Neural cell (in vitro differentiated cells): ENCODE data around the gene PANK2. TPM values are rescaled to one million over a fixed set of nuclear protein-coding genes. Genes with fewer than 3 reads are reported as not detected.

ENCODE experiments used
- H2AFZ ChIP-seq: fragments of 200-600, 300-800 bp; sonication (generic), shearing (Covaris generic); 2 replicates; pipeline ENCODE4 v1.6.0; 2014; ENCODE audit warnings: low read depth, mild to moderate bottlenecking, antibody characterized with exemption, low read length, moderate library complexity
- H3F3A ChIP-seq: fragments of 200-600 bp; shearing (Covaris generic); 2 replicates; pipeline ENCODE4 v1.6.1; 2016; ENCODE audit warnings: mild to moderate bottlenecking, moderate library complexity, mixed read lengths, antibody characterized with exemption, low read length; ENCODE audit not compliant: insufficient read depth, poor library complexity, severe bottlenecking
- H3K27ac ChIP-seq: fragments of 200-600, 300-800 bp; sonication (generic), shearing (Covaris generic); 2 replicates; pipeline ENCODE4 v1.5.1; 2014; ENCODE audit warnings: mild to moderate bottlenecking, low read length, moderate library complexity
- H3K27me3 ChIP-seq: fragments of 300-800, 200-600 bp; sonication (generic), shearing (Covaris generic); 2 replicates; pipeline ENCODE4 v1.6.0; 2014; ENCODE audit warnings: mild to moderate bottlenecking, low read depth, low read length, moderate library complexity; ENCODE audit not compliant: insufficient read depth
- H3K36me3 ChIP-seq: fragments of 300-800, 200-600 bp; sonication (generic), shearing (Covaris generic); 2 replicates; pipeline ENCODE4 v1.5.1; 2014; ENCODE audit warnings: mild to moderate bottlenecking, antibody characterized with exemption, low read length, moderate library complexity; ENCODE audit not compliant: insufficient read depth
- H3K4me2 ChIP-seq: fragments of 300-800, 200-600 bp; sonication (generic), shearing (Covaris generic); 2 replicates; pipeline ENCODE4 v1.6.0; 2014; ENCODE audit warnings: mild to moderate bottlenecking, low read length
- H3K4me3 ChIP-seq: fragments of 300-800, 200-600 bp; sonication (generic), shearing (Covaris generic); 2 replicates; pipeline ENCODE4 v1.5.1; 2014; ENCODE audit warnings: mild to moderate bottlenecking, low read length, moderate library complexity
- H3K79me2 ChIP-seq: fragments of 200-600 bp; shearing (Covaris generic); replicated peaks from 2 replicates; pipeline ENCODE4 v1.6.0; 2014; ENCODE audit warnings: mild to moderate bottlenecking, low read length, moderate library complexity; ENCODE audit not compliant: insufficient read depth
- H3K9ac ChIP-seq: fragments of 300-800, 200-600 bp; sonication (generic), shearing (Covaris generic); 2 replicates; pipeline ENCODE4 v1.6.1; 2016; ENCODE audit warnings: mild to moderate bottlenecking, low read length, mixed read lengths
- H3K9me2 ChIP-seq: fragments of 200-600 bp; shearing (Covaris generic); 2 replicates; pipeline ENCODE4 v1.6.1; 2016; ENCODE audit warnings: mild to moderate bottlenecking, low read length, mixed read lengths; ENCODE audit not compliant: insufficient read depth
- H3K9me3 ChIP-seq: fragments of 200-600, 300-800 bp; sonication (generic), shearing (Covaris generic); 2 replicates; pipeline ENCODE4 v1.6.1; 2016; ENCODE audit warnings: mild to moderate bottlenecking, mixed run types, low read length, moderate library complexity, mixed read lengths
- H4K20me1 ChIP-seq: fragments of 200-600 bp; shearing (Covaris generic); 2 replicates; pipeline ENCODE4 v1.6.1; 2016; ENCODE audit warnings: mild to moderate bottlenecking, mixed run types; ENCODE audit not compliant: insufficient read depth
- EP300 ChIP-seq: fragments of 450-650 bp; conservative IDR thresholded peaks from 2 replicates; pipeline ENCODE4 v1.6.1; 2014; ENCODE audit warnings: antibody characterized with exemption, mild to moderate bottlenecking, moderate library complexity; ENCODE audit not compliant: poor library complexity, severe bottlenecking
- EZH2 ChIP-seq: fragments of 200-600, 300-800 bp; shearing (Covaris generic), sonication (generic); IDR thresholded peaks from 2 replicates; pipeline ENCODE4 v1.6.1; 2014; ENCODE audit warnings: antibody characterized with exemption, low read length, borderline replicate concordance, mild to moderate bottlenecking; ENCODE audit not compliant: insufficient read depth, poor library complexity, severe bottlenecking
- MXI1 ChIP-seq: fragments of 450-650 bp; conservative IDR thresholded peaks from 2 replicates; pipeline ENCODE4 v1.6.1; 2014; ENCODE audit warnings: antibody characterized with exemption, mild to moderate bottlenecking; ENCODE audit not compliant: poor library complexity, severe bottlenecking
- POLR2AphosphoS5 ChIP-seq: IDR thresholded peaks from 2 replicates; pipeline ENCODE4 v1.6.1; 2012
- RAD21 ChIP-seq: fragments of 450-650 bp; conservative IDR thresholded peaks from 2 replicates; pipeline ENCODE4 v1.6.1; 2014; ENCODE audit warnings: antibody characterized with exemption, mild to moderate bottlenecking, moderate library complexity
- SMC3 ChIP-seq: fragments of 450-650 bp; conservative IDR thresholded peaks from 2 replicates; pipeline ENCODE4 v1.6.1; 2014; ENCODE audit warnings: antibody characterized with exemption, mild to moderate bottlenecking, moderate library complexity; ENCODE audit not compliant: poor library complexity
- TAF1 ChIP-seq: IDR thresholded peaks from 2 replicates; pipeline ENCODE4 v1.6.1; 2012; ENCODE audit warnings: low read depth
- polyA plus RNA-seq: library from polyadenylated mRNA; depleted of rRNA; stranded (reverse); fragments of >200 nt; gene quantifications from 2 replicates; pipeline ENCODE4 v1.2.3, GENCODE V29; 2014
- TF ChIP-seq, protein P1 (sequence below): IDR thresholded peaks from 2 replicates; pipeline ENCODE4 v1.6.1; 2012; ENCODE audit warnings: borderline replicate concordance
- TF ChIP-seq, protein P2 (sequence below): fragments of 450-650 bp; IDR thresholded peaks from 2 replicates; pipeline ENCODE4 v1.5.1; 2014; ENCODE audit warnings: antibody characterized with exemption, mild to moderate bottlenecking, moderate library complexity; ENCODE audit not compliant: poor library complexity, severe bottlenecking

PANK2 gene
- polyA plus RNA-seq, 1 donor from 2014 or later, result 41.7 TPM

DNA sequence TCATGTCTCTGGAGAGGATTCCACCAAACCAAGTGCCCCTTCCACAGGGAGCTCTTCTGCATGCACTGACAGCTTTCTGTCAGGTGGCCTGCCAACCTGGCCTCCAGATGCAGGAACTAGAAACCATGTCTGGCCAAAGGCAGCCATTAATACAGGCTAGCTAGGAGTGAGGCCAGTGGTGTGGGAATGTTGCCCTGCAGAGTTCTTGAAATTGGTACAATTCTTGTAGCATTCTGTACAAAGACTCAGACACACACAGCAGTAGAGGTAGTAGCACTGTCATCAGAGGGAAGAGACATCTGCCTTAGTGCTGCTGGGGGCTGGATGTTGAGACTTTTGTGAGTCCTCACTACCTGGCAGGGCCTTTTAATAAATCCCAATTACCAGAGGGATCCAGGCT lies 77.4 kb downstream of the PANK2 start:
- Histone ChIP-seq H3K9me2 (no peaks in the 10 kb centered on the region), H3K4me2 (no peak overlapping the region), H3K27ac (no peak overlapping the region), H3K27me3 (no peaks in the 10 kb centered on the region), H3F3A (no peaks in the 10 kb centered on the region), H3K9me3 (no peaks in the 10 kb centered on the region), H4K20me1 (no peaks in the 10 kb centered on the region), H2AFZ (no peak overlapping the region), H3K36me3 (peaks cover 8% of the 10 kb centered on the region), H3K79me2 (peaks cover 46% of the 10 kb centered on the region), H3K9ac (no peak overlapping the region), H3K4me3 (no peak overlapping the region)
- TF ChIP-seq EP300 (no peak), MXI1 (no peak), SMC3 (no peak), POLR2AphosphoS5 (no peak), RAD21 (no peak), EZH2 (no peak), TAF1 (no peak)
- TF ChIP-seq, protein P1, sequence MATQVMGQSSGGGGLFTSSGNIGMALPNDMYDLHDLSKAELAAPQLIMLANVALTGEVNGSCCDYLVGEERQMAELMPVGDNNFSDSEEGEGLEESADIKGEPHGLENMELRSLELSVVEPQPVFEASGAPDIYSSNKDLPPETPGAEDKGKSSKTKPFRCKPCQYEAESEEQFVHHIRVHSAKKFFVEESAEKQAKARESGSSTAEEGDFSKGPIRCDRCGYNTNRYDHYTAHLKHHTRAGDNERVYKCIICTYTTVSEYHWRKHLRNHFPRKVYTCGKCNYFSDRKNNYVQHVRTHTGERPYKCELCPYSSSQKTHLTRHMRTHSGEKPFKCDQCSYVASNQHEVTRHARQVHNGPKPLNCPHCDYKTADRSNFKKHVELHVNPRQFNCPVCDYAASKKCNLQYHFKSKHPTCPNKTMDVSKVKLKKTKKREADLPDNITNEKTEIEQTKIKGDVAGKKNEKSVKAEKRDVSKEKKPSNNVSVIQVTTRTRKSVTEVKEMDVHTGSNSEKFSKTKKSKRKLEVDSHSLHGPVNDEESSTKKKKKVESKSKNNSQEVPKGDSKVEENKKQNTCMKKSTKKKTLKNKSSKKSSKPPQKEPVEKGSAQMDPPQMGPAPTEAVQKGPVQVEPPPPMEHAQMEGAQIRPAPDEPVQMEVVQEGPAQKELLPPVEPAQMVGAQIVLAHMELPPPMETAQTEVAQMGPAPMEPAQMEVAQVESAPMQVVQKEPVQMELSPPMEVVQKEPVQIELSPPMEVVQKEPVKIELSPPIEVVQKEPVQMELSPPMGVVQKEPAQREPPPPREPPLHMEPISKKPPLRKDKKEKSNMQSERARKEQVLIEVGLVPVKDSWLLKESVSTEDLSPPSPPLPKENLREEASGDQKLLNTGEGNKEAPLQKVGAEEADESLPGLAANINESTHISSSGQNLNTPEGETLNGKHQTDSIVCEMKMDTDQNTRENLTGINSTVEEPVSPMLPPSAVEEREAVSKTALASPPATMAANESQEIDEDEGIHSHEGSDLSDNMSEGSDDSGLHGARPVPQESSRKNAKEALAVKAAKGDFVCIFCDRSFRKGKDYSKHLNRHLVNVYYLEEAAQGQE, result no peak
- TF ChIP-seq, protein P2, sequence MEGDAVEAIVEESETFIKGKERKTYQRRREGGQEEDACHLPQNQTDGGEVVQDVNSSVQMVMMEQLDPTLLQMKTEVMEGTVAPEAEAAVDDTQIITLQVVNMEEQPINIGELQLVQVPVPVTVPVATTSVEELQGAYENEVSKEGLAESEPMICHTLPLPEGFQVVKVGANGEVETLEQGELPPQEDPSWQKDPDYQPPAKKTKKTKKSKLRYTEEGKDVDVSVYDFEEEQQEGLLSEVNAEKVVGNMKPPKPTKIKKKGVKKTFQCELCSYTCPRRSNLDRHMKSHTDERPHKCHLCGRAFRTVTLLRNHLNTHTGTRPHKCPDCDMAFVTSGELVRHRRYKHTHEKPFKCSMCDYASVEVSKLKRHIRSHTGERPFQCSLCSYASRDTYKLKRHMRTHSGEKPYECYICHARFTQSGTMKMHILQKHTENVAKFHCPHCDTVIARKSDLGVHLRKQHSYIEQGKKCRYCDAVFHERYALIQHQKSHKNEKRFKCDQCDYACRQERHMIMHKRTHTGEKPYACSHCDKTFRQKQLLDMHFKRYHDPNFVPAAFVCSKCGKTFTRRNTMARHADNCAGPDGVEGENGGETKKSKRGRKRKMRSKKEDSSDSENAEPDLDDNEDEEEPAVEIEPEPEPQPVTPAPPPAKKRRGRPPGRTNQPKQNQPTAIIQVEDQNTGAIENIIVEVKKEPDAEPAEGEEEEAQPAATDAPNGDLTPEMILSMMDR, result no peak

DNA sequence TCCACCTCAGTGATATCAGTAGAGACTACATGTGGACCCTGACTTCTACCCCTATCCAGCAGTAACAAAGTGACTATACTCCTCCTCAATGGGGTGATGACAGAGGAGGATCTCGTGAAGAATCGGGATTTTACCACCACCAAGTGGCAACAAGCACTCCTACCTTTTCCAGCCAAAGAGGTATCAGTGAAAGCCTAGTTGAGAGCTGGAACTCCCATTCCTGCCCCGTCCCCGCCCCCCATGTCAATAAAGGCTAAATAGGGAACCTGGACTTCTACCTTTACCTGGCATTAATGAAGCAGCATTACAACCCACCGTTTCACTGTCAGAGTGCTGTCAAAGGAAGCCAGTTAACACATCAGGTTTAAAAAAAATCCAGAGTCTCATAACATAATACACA lies 80.8 kb downstream of the PANK2 start:
- no peak overlapping the region for H2AFZ ChIP-seq
- no peaks in the 10 kb centered on the region for H3K9me3 ChIP-seq
- H3F3A ChIP-seq, result no peaks in the 10 kb centered on the region
- H3K27ac ChIP-seq, result no peak overlapping the region
- H3K4me3 ChIP-seq, result no peak overlapping the region
- TF ChIP-seq POLR2AphosphoS5 (no peak), EP300 (no peak), EZH2 (no peak), MXI1 (no peak), SMC3 (no peak), TAF1 (no peak)
- TF ChIP-seq, protein P1, result no peak
- TF ChIP-seq, protein P2, result no peak
- no peaks in the 10 kb centered on the region for H3K27me3 ChIP-seq
- H3K4me2 ChIP-seq, result no peak overlapping the region
- no peak overlapping the region for H3K9ac ChIP-seq
- H3K9me2 ChIP-seq, result no peaks in the 10 kb centered on the region
- peaks cover 66% of the 10 kb centered on the region for H3K79me2 ChIP-seq
- H3K36me3 ChIP-seq, result peaks cover 3% of the 10 kb centered on the region
- H4K20me1 ChIP-seq, result peaks cover 3% of the 10 kb centered on the region
